PC-3 (cell line): ENCODE measurements around the gene MRPL14. TPM values are rescaled to one million over a fixed set of nuclear protein-coding genes. Genes with fewer than 3 reads are reported as not detected.

Source experiments
- ATAC-seq: fragments of 200-7000 bp; cut with Tn5 transposase; 2 replicates; pipeline ENCODE4 v1.9.1; 2020; ENCODE audit warnings: mild to moderate bottlenecking, moderate library complexity
- BruUV-seq: library from RNA; stranded (reverse); fragments of 400-500 nt; replicated peaks from 2 replicates; lab custom pipeline; 2021; lab: Mats Ljungman, UMichigan
- CTCF ChIA-PET: fragments of 300-600 bp; sonication (Branson Sonifier 250); formaldehyde crosslinking; loops from one replicate; lab custom pipeline; 2022; ENCODE audit warnings: antibody characterized with exemption; lab: Charles Lee
- POLR2A ChIA-PET: fragments of 300-600 bp; sonication (Branson Sonifier 250); formaldehyde crosslinking; loops from one replicate; lab custom pipeline; 2022; ENCODE audit warnings: antibody characterized with exemption; ENCODE audit not compliant: unreplicated experiment; lab: Charles Lee
- DNase-seq: peaks from one replicate; pipeline ENCODE4 v3.0.0-alpha.2; 2015
- H2AFZ ChIP-seq: fragments of 300-600 bp; sonication (generic); 2 replicates; pipeline ENCODE4 v1.6.0; 2016; ENCODE audit warnings: antibody characterized with exemption, low read length
- H3F3A ChIP-seq: fragments of 300-600 bp; sonication (generic); one replicate; pipeline ENCODE4 v1.6.0; 2017; ENCODE audit warnings: antibody characterized with exemption, low read length, control low read depth, mild to moderate bottlenecking; ENCODE audit not compliant: unreplicated experiment
- H3K27ac ChIP-seq: fragments of 300-600 bp; sonication (generic); 2 replicates; pipeline ENCODE4 v1.5.1; 2016; ENCODE audit warnings: mild to moderate bottlenecking, low read length
- H3K27me3 ChIP-seq: fragments of 300-600 bp; sonication (generic); 2 replicates; pipeline ENCODE4 v1.6.1; 2016; ENCODE audit warnings: low read length, mixed read lengths
- H3K36me3 ChIP-seq: fragments of 300-600 bp; sonication (generic); 2 replicates; pipeline ENCODE4 v1.6.1; 2016; ENCODE audit warnings: low read depth, mixed run types, low read length, mixed read lengths
- H3K4me1 ChIP-seq: fragments of 300-600 bp; sonication (generic); 2 replicates; pipeline ENCODE4 v1.5.1; 2016; ENCODE audit warnings: low read length; ENCODE audit not compliant: insufficient read depth
- H3K4me2 ChIP-seq: fragments of 300-600 bp; sonication (generic); 2 replicates; pipeline ENCODE4 v1.6.0; 2016; ENCODE audit warnings: low read length
- H3K4me3 ChIP-seq: fragments of 300-600 bp; sonication (generic); 2 replicates; pipeline ENCODE4 v1.5.1; 2016; ENCODE audit warnings: mild to moderate bottlenecking, low read length, mixed read lengths
- H3K79me2 ChIP-seq: fragments of 300-600 bp; sonication (generic); 2 replicates; pipeline ENCODE4 v1.6.1; 2017; ENCODE audit warnings: low read length, mixed read lengths
- H3K9ac ChIP-seq: fragments of 300-600 bp; sonication (generic); 2 replicates; pipeline ENCODE4 v1.6.0; 2016; ENCODE audit warnings: mild to moderate bottlenecking, low read length
- H3K9me2 ChIP-seq: fragments of 300-600 bp; sonication (generic); replicated peaks from 2 replicates; pipeline ENCODE4 v1.6.1; 2016; ENCODE audit warnings: mixed run types, low read length, mixed read lengths
- H3K9me3 ChIP-seq: fragments of 300-600 bp; sonication (generic); 2 replicates; pipeline ENCODE4 v1.6.1; 2016; ENCODE audit warnings: low read length, mixed read lengths
- H4K20me1 ChIP-seq: fragments of 300-600 bp; sonication (generic); 2 replicates; pipeline ENCODE4 v1.6.1; 2016; ENCODE audit warnings: low read length, mixed read lengths
- EZH2 ChIP-seq: fragments of 300-600 bp; sonication (generic); IDR thresholded peaks from one replicate; pipeline ENCODE4 v1.6.1; 2017; ENCODE audit warnings: antibody characterized with exemption, mild to moderate bottlenecking, low read length; ENCODE audit not compliant: unreplicated experiment
- EZH2phosphoT487 ChIP-seq: fragments of 300-600 bp; sonication (generic); IDR thresholded peaks from 2 replicates; pipeline ENCODE4 v1.6.1; 2018; ENCODE audit warnings: mild to moderate bottlenecking, antibody characterized with exemption, low read length, borderline replicate concordance
- intact Hi-C: fragments of 100-400 bp; cut with micrococcal nuclease; formaldehyde crosslinking; loops from 2 replicates; pipeline ENCODE4 v1.9.0; 2023
- total RNA-seq: library from RNA; depleted of rRNA; stranded (reverse); fragments of >200 nt; gene quantifications from 2 replicates; pipeline ENCODE4 v1.2.3, GENCODE V29; 2014
- TF ChIP-seq, protein P1 (sequence below): fragments of 300-600 bp; sonication (generic); conservative IDR thresholded peaks from 2 replicates; pipeline ENCODE4 v1.5.1; 2017; ENCODE audit warnings: antibody characterized with exemption, low read depth, mild to moderate bottlenecking, low read length

Gene MRPL14
- total RNA-seq, 1 experiment from 2014 or later: 192 TPM

DNA sequence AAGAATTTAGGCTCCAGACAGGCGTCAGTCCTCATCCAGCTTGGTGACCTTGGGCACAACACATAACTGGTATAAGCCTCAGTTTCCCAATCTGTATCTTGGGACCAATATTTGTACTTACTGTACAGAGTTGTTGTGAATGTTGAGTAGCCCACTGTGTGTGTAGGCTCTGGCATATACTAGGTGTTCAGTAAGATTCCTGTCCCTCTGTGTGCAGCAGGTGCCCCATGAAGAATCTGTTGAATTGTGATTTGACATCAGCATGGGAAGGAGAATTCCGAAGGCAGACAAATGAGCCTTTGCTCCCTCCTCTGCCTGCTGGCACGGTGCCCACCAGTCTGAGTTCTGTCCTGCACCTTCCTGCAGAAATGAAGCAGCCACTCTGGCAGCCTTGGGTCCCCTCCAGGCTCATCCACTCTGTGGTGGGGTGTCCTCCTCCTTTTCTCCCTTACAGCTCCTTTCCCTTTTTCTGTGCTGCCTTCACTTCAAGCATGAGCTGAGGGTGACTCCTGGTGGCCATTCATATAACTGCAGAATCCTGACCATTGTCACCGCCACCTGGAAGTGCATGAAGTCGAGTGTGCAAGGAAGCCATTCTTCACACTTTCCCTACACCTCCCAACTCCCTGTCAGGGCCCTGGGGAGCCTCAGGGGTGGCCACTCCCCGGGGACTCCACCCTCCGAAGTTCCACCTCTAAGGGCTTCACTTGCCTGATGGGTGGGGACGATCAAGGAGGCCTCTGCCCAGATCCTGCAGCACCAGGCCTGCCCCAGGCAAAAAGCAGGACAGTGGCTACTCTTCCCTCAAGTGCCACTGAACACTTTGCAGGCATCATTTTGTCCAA, 48.2 kb downstream of the MRPL14 start:
- Histone ChIP-seq H3K9me2 (no peaks in the 10 kb centered on the region), H4K20me1 (no peaks in the 10 kb centered on the region), H3K27ac (no peak overlapping the region), H2AFZ (no peak overlapping the region; the same call in 1 of the 2 replicates), H3K9me3 (no peaks in the 10 kb centered on the region), H3F3A (no peaks in the 10 kb centered on the region), H3K36me3 (no peaks in the 10 kb centered on the region), H3K4me3 (no peak overlapping the region), H3K4me1 (peaks cover 12% of the 10 kb centered on the region), H3K79me2 (no peaks in the 10 kb centered on the region), H3K9ac (no peak overlapping the region), H3K4me2 (no peak overlapping the region), H3K27me3 (no peaks in the 10 kb centered on the region)
- POLR2A ChIA-PET: interaction anchor here (0.6 kb wide), 1 partner anchor 442 kb away, joined by 4 read pairs; no protein-coding TSS in a partner anchor
- no TSS peak for BruUV-seq
- CTCF ChIA-PET: interaction anchor here (0.6 to 1.0 kb wide), 12 partner anchors 21 to 412 kb away, joined by 3 to 23 read pairs (median 3); partner anchors contain the start of gene VEGFA
- intact Hi-C loops: loop anchor here (1.0 kb wide), 4 partner anchors 127 to 412 kb away; no protein-coding TSS in a partner anchor
- peak; percentile 92 for DNase-seq
- ATAC-seq: peak; percentile 45
- TF ChIP-seq, protein P1, sequence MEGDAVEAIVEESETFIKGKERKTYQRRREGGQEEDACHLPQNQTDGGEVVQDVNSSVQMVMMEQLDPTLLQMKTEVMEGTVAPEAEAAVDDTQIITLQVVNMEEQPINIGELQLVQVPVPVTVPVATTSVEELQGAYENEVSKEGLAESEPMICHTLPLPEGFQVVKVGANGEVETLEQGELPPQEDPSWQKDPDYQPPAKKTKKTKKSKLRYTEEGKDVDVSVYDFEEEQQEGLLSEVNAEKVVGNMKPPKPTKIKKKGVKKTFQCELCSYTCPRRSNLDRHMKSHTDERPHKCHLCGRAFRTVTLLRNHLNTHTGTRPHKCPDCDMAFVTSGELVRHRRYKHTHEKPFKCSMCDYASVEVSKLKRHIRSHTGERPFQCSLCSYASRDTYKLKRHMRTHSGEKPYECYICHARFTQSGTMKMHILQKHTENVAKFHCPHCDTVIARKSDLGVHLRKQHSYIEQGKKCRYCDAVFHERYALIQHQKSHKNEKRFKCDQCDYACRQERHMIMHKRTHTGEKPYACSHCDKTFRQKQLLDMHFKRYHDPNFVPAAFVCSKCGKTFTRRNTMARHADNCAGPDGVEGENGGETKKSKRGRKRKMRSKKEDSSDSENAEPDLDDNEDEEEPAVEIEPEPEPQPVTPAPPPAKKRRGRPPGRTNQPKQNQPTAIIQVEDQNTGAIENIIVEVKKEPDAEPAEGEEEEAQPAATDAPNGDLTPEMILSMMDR: peak; percentile 84
- TF ChIP-seq EZH2phosphoT487: no peak
- TF ChIP-seq EZH2: no peak

DNA sequence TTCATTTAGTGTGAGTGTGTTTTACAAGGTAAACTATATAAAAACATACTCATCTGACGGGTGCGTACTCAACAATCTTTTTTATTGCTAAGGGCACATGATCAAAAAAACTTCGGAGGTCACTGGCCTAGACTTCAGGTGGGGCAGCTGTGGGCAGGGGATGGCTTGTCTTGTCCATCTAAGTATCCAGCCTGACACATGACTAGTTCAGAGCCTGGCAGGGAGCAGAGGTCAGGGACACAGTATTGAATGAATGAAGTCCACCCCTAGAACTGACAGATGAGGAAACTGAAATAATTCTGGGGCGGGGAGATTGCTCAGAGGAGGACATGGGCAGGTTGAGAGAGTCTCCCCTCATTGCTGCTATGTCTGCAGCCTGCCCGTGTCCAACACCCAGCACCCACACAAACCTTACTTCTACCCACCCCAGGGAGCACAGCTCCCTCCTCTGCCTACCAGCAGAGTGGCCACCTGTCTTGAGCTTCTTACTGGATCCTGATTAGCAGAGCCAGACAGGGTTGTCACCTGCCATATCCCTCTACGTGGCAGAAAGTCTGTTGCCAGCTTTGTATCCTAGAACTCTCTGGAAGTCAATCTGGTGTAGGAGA, 48.9 kb downstream of the MRPL14 start:
- H3K4me2 ChIP-seq: no peak overlapping the region
- no peak overlapping the region for H3K9ac ChIP-seq
- H3K4me3 ChIP-seq: no peak overlapping the region
- TF ChIP-seq EZH2phosphoT487 (no peak), EZH2 (no peak)
- TF ChIP-seq, protein P1: no peak
- POLR2A ChIA-PET: no interaction called here
- no peaks in the 10 kb centered on the region for H3F3A ChIP-seq
- no peaks in the 10 kb centered on the region for H4K20me1 ChIP-seq
- no peak for ATAC-seq
- BruUV-seq: no TSS peak
- CTCF ChIA-PET: interaction anchor here (0.6 to 1.0 kb wide), 10 partner anchors 20 to 411 kb away, joined by 3 to 23 read pairs (median 3); partner anchors contain the start of gene VEGFA
- H2AFZ ChIP-seq: no peak overlapping the region
- H3K27ac ChIP-seq: no peak overlapping the region
- intact Hi-C loops: no loop called here
- no peak for DNase-seq
- H3K36me3 ChIP-seq: no peaks in the 10 kb centered on the region
- no peaks in the 10 kb centered on the region for H3K79me2 ChIP-seq
- H3K27me3 ChIP-seq: no peaks in the 10 kb centered on the region
- peaks cover 18% of the 10 kb centered on the region for H3K4me1 ChIP-seq
- H3K9me2 ChIP-seq: no peaks in the 10 kb centered on the region
- no peaks in the 10 kb centered on the region for H3K9me3 ChIP-seq
